ENCODE results near the gene DNASE1L2. TPM values are rescaled to one million over a fixed set of nuclear protein-coding genes. Genes with fewer than 3 reads are reported as not detected.

DNASE1L2 gene
- total and polyA plus RNA-seq, 4 donors = 0.13 to 0.67 (median 0.28) TPM

DNA sequence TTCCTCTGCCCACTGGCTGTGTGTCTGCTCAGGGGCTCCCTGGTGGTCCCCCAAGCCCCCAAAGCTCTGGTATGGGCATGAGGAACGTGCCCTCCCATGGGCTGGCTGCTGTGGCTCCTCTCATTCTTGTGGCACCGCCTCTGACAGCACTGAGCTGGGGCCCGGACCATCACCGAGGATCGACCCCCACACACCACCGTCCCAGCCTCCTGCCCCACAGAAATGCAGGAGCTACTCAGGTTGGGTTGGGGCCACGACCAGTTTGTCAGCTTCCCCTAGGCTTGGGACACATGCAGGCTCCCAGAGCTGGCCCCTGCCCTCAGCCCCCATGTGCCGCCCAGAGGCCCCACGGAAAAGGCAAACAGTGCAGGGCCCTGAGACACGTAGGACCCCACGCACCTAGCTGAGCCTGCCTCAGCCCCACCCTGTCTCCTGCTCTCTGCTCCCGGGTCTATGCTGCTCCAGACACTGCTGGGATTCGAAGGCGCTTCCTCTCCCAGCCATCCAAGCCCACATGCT, 36.6 kb upstream of the DNASE1L2 start:
- TF ChIP-seq ZBTB33 (IDR thresholded peaks at IDR 0.05) (no peak), CTCF (IDR thresholded peaks at IDR 0.05; ENCODE audit: low read depth, low read length, missing input control) (no peak), FOXA2 (IDR thresholded peaks at IDR 0.05) (no peak), HNF4A (conservative IDR thresholded peaks at IDR 0.05) (no peak), SP1 (IDR thresholded peaks at IDR 0.05) (no peak), YY1 (IDR thresholded peaks at IDR 0.05) (no peak), JUND (IDR thresholded peaks at IDR 0.05) (no peak), RXRA (IDR thresholded peaks at IDR 0.05) (no peak), TAF1 (conservative IDR thresholded peaks at IDR 0.05) (no peak), HNF4G (IDR thresholded peaks at IDR 0.05) (no peak), GABPA (IDR thresholded peaks at IDR 0.05 in 1 of 2, conservative IDR thresholded peaks at IDR 0.05 in 1 of 2) (no peak), NR2F2 (IDR thresholded peaks at IDR 0.05) (no peak), MAX (IDR thresholded peaks at IDR 0.05) (no peak), RAD21 (IDR thresholded peaks at IDR 0.05) (no peak)
- TF ChIP-seq, protein P1, sequence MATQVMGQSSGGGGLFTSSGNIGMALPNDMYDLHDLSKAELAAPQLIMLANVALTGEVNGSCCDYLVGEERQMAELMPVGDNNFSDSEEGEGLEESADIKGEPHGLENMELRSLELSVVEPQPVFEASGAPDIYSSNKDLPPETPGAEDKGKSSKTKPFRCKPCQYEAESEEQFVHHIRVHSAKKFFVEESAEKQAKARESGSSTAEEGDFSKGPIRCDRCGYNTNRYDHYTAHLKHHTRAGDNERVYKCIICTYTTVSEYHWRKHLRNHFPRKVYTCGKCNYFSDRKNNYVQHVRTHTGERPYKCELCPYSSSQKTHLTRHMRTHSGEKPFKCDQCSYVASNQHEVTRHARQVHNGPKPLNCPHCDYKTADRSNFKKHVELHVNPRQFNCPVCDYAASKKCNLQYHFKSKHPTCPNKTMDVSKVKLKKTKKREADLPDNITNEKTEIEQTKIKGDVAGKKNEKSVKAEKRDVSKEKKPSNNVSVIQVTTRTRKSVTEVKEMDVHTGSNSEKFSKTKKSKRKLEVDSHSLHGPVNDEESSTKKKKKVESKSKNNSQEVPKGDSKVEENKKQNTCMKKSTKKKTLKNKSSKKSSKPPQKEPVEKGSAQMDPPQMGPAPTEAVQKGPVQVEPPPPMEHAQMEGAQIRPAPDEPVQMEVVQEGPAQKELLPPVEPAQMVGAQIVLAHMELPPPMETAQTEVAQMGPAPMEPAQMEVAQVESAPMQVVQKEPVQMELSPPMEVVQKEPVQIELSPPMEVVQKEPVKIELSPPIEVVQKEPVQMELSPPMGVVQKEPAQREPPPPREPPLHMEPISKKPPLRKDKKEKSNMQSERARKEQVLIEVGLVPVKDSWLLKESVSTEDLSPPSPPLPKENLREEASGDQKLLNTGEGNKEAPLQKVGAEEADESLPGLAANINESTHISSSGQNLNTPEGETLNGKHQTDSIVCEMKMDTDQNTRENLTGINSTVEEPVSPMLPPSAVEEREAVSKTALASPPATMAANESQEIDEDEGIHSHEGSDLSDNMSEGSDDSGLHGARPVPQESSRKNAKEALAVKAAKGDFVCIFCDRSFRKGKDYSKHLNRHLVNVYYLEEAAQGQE (IDR thresholded peaks at IDR 0.05) = no peak
- TF ChIP-seq, protein P2, sequence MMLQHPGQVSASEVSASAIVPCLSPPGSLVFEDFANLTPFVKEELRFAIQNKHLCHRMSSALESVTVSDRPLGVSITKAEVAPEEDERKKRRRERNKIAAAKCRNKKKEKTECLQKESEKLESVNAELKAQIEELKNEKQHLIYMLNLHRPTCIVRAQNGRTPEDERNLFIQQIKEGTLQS (IDR thresholded peaks at IDR 0.05) = no peak
- no peaks in the 10 kb centered on the region for H3K9me3 ChIP-seq (ENCODE audit: control insufficient read depth in 4 of 4, low read length in 3 of 4)
- no peak for DNase-seq (ENCODE audit: low spot score)
- H3K4me1 ChIP-seq (ENCODE audit: control insufficient read depth in 4 of 4, insufficient read depth in 4 of 4, low read length in 3 of 4) = peaks cover 3 to 13% (median 5%) of the 10 kb centered on the region in 4 donors
- H3K9ac ChIP-seq (ENCODE audit: low read depth in 1 of 2, low read length in 2 of 2) = no peak overlapping the region
- H3K36me3 ChIP-seq (ENCODE audit: control insufficient read depth in 4 of 4, insufficient read depth in 3 of 4, low read depth in 1 of 4, low read length in 3 of 4) = no peaks in the 10 kb centered on the region
- peaks cover 0 to 2% (median 0%) of the 10 kb centered on the region in 4 donors for H3K27me3 ChIP-seq (ENCODE audit: control insufficient read depth in 4 of 4, insufficient read depth in 4 of 4, low read length in 3 of 4)
- 84% methylated on average over 14 of the region's 14 CpGs for WGBS
- no peak overlapping the region for H3K4me3 ChIP-seq (ENCODE audit: low read depth in 1 of 3, low read length in 3 of 3)
- no peak overlapping the region for H3K27ac ChIP-seq (ENCODE audit: low read depth in 1 of 2, low read length in 2 of 2)

Data from liver (tissue), 9 donors.